Stimulated activated CD8-positive, alpha-beta memory T cell treated with anti-CD3 and anti-CD28 coated beads, Interleukin-4, amount 100 ng/mL, for 24 hours (primary cell): ENCODE data around the gene OSBPL8.

Experiments used
- DNase-seq: peaks from one replicate; pipeline ENCODE4 v3.0.0-alpha.2; 2020; ENCODE audit warnings: low read depth

OSBPL8 gene

DNA sequence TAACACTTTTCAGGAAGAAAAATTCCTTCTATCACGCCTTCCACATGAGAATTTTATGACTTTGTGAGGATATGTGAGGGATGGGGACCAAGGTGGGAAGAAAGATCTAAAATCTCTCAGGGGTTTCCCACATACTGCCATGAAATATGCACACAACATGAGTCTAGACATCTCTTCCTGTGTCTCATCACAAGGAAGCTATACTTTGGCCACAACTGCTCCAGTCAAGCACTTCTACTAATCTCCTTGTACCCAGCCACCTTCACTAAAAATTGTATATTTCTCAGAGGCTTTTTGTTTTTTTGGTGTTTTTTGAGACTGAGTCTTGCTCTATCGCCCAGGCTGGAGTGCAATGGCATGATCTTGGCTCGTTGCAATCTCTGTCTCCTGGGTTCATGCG lies 3.2 kb downstream of the OSBPL8 start:
- DNase-seq, result no peak

- no peak for DNase-seq
Measured at GRCh38 chr12:76555797-76556196, 3.8 kb downstream of the OSBPL8 start.

- DNase-seq, result no peak
Measured at GRCh38 chr12:76555231-76555767, 4.3 kb downstream of the OSBPL8 start.

- no peak for DNase-seq
Measured at GRCh38 chr12:76554405-76555230, 5.0 kb downstream of the OSBPL8 start.

- no peak for DNase-seq
Measured at GRCh38 chr12:76552343-76552938, 7.1 kb downstream of the OSBPL8 start.

GRCh38 chr12:76551482-76551888 lies 8.1 kb downstream of the OSBPL8 start:
- DNase-seq, result no peak

DNA sequence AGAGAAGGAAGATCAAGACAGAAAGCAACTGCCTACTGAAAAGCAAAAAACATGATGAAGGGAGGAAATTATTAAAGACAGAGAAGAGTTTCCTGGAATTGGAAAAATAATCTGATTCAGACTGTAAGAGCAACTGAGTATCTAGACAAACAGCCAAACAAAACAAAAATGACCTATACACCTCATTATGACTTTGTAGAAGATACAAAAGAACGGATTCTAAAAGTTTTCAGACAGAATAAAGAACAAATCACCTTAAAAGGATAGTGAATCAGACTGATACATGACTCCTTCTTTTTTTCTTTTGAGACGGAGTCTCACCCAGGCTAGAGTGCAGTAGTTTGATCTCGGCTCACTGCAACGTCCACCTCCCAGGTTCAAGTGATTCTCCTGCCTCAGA lies 10.4 kb downstream of the OSBPL8 start:
- no peak for DNase-seq

DNA sequence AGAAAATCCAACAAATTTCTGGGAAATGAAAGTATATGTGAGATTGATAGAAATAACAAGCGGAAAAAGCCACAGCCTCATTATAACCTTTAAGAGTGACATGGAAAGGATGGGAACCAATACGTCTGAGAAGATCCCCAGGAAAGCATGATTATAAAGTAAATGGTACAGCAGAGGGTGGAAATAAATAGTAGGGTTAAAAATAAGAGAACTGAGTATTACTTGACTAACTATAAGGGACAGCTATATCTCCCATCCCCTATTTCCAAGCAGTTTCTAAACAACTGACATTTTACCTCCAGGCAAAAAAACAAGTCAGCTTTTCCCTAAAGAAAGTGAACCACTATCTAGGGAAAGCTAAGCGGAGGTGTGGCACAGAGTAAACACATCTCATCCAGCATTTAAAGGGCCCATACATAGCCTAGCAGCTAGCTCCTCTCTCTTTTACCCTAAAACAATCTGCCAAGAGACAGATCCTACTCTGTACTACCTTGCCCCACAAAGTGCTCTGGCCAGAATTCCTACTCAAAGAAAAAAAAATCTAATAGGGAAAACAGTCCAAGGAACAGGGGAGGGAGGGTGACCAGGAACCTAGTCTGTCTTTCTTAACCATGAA lies 11.2 kb downstream of the OSBPL8 start:
- DNase-seq, result no peak

DNA sequence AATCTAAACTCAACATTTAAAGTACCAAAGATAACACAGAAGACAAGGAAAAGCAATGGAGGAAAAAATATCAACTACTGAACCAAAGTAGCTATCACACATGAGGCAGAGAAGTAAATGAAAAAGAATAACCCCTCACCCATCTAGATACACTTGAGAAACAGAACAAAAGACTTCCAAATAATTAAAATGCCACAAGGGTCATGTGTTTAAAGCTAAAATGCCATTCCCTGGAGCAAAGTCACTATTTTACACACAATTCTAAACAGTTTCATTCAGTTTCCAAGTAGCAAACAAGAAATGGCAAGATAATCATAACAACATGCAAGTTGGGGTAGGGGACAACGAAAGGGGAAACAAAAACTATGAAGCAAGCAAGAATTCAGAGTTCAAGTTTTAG lies 12.0 kb downstream of the OSBPL8 start:
- no peak for DNase-seq

DNA sequence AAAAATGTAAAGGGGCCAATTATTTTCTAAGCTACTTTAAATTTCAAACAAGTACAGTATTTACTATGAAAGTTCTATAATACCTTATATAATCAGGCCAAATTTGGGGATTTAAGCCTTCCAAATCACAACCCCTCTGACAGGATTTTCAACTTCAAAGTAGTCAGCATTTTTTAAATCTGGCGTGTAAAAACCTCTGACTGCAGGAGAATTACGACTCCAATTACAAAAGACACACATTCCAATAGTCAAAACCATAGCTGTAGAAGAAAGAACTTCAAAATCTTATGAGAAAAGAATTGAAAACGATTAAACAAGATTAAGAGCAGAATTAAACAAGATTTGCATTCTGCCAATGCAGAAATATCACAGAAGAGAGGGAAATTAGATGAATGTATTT lies 12.7 kb downstream of the OSBPL8 start:
- no peak for DNase-seq

GRCh38 chr12:76545486-76545885 lies 14.1 kb downstream of the OSBPL8 start:
- DNase-seq, result no peak

GRCh38 chr12:76544601-76545261 lies 14.8 kb downstream of the OSBPL8 start:
- DNase-seq, result no peak

DNA sequence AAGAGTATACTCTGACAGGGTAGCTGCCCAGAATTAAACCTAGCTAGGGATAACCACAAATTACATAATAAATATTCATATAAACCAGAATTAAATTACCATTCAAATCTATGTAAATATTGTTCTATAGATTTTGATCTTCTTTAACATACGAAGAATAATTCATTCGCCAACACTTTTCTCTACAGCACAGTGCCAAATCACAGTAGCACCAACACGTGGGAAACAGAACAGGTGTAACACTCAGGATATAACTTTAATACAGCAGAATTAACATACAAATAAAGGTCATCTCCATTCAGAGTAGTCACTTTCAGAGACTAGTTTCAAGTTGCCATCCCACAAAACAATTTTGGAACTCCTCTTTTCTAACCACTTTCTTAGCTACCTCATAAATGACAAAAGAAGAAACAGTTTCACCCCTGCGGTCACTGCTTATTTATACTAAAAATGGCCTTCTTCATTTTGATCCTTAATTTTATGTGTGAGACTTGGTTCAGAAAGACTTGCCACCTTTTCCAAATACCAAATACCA lies 15.7 kb downstream of the OSBPL8 start:
- DNase-seq, result no peak

GRCh38 chr12:76542908-76543307 lies 16.7 kb downstream of the OSBPL8 start:
- DNase-seq, result no peak

DNA sequence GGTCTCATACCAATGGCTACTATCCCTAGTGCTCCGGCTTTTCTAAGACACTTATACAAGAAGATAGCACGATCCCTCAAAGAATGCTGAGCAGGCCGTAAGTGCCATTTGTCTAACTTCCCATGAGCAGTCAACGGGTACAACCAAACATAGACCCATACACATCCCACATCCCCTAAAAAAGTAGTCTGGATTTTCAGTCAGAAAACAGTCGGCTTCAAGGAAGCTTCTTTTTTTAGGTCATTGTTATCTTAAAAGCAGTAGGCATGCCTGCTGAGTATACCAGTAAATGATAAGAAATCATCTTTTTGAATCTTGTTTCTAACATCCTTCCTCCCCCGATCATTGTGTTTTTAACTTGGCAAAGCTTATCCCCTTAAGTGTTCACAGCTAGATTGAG lies 19.8 kb downstream of the OSBPL8 start:
- DNase-seq, result no peak

GRCh38 chr12:76537923-76538322 lies 21.6 kb downstream of the OSBPL8 start:
- no peak for DNase-seq

DNA sequence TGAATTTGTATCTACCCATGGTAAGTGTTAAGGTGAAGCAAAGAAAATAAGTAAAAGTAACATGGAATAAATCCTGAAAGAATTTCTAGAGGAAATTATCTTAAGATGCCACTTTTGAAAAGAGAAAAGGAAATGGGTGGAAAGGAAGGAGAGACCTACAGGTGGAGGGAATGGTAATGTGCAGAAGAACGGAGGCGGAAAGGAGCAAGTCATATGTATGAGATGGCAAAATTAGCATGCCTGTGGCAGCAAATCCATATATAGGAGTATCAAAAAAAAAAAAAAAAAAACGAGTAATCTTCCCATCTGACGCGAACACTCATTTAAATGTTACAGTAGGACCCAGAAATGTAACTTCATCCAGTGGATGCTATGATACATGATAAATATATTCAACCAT lies 23.0 kb downstream of the OSBPL8 start:
- no peak for DNase-seq

DNA sequence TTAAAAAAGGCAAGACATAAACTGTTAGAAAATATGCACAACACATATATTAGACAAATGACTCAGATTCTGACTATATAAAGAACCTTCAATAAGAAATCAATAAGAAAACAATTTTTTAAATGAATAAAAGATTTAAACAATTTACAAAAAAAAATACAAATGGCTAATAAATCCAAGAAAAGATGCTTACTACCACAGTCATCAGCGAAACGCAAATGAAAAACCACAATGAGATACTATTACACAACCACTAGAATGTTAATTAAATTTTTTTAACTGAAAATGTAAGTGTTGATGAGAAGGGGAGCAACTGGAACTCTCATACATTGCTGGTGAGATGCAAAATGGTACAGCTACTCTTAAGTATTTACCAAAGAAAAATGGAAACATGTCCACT lies 24.4 kb downstream of the OSBPL8 start:
- no peak for DNase-seq

GRCh38 chr12:76533331-76533730 lies 26.2 kb downstream of the OSBPL8 start:
- DNase-seq, result no peak

GRCh38 chr12:76532520-76532919 lies 27.1 kb downstream of the OSBPL8 start:
- DNase-seq, result no peak

GRCh38 chr12:76531056-76531455 lies 28.5 kb downstream of the OSBPL8 start:
- no peak for DNase-seq

GRCh38 chr12:76530516-76530915 lies 29.1 kb downstream of the OSBPL8 start:
- DNase-seq, result no peak
